Measurements from ENCODE around the gene STXBP5L.

- TF ChIP-seq CTCF (IDR thresholded peaks at IDR 0.05; ENCODE audit: poor library complexity, severe bottlenecking) (no peak), RAD21 (conservative IDR thresholded peaks at IDR 0.05) (no peak), EZH2 (IDR thresholded peaks at IDR 0.05; ENCODE audit: borderline replicate concordance, insufficient read depth, low read length, poor library complexity, severe bottlenecking) (no peak), SMC3 (conservative IDR thresholded peaks at IDR 0.05; ENCODE audit: poor library complexity) (no peak), EP300 (conservative IDR thresholded peaks at IDR 0.05; ENCODE audit: poor library complexity, severe bottlenecking) (no peak), TAF1 (IDR thresholded peaks at IDR 0.05; ENCODE audit: low read depth) (no peak), MXI1 (conservative IDR thresholded peaks at IDR 0.05; ENCODE audit: poor library complexity, severe bottlenecking) (no peak), POLR2AphosphoS5 (IDR thresholded peaks at IDR 0.05) (no peak)
These were observed 554.6 kb downstream of the STXBP5L start for GRCh38 chr3:121462565-121462964.
